GM12878 (cell line): ENCODE data around the gene HSPB3. TPM values are rescaled to one million over a fixed set of nuclear protein-coding genes. Genes with fewer than 3 reads are reported as not detected.

Experiments
- ATAC-seq: fragments of 200-7000 bp; cut with Tn5 transposase; 3 replicates; pipeline ENCODE4 v1.9.1; 2020; ENCODE audit warnings: mild to moderate bottlenecking, moderate library complexity
- BruUV-seq: library from RNA; stranded (reverse); fragments of 400-500 nt; replicated peaks from 2 replicates; lab custom pipeline; 2021; lab: Mats Ljungman, UMichigan
- CTCF ChIA-PET: fragments of 300-600 bp; sonication (Branson Sonifier 250); formaldehyde crosslinking; extraction: SDS; loops from one replicate; lab custom pipeline; 2021; ENCODE audit warnings: inconsistent platforms; lab: Yijun Ruan, JAX
- POLR2A ChIA-PET: fragments of 350-600 bp; formaldehyde crosslinking; extraction: SDS; loops from one replicate; lab custom pipeline; 2021; ENCODE audit warnings: inconsistent platforms; lab: Charles Lee
- RAD21 ChIA-PET: fragments of 300-600 bp; sonication (Branson Sonifier 250); formaldehyde crosslinking; loops from one replicate; lab custom pipeline; 2023; ENCODE audit warnings: antibody characterized with exemption; ENCODE audit not compliant: unreplicated experiment; lab: Charles Lee
- SMC1A ChIA-PET: fragments of 300-600 bp; sonication (Branson Sonifier 250); formaldehyde crosslinking; loops from one replicate; lab custom pipeline; 2023; ENCODE audit not compliant: unreplicated experiment, uncharacterized antibody; lab: Charles Lee
- DNase-seq: peaks from one replicate; pipeline ENCODE4 v3.0.0-alpha.2; 2011; ENCODE audit warnings: low read depth, low spot score
- FAIRE-seq: peaks from 3 replicates; lab custom pipeline; 2011; peaks lifted over from hg19 to GRCh38; lab: Jason Lieb, UNC
- H2AFZ ChIP-seq: 2 replicates; pipeline ENCODE4 v1.6.0; 2011; ENCODE audit warnings: low read depth, low read length, control low read depth; ENCODE audit not compliant: control insufficient read depth
- H3K27ac ChIP-seq: 2 replicates; pipeline ENCODE4 v1.5.1; 2011; ENCODE audit warnings: control low read depth; ENCODE audit not compliant: control insufficient read depth, insufficient read depth
- H3K27me3 ChIP-seq, 2 experiments: replicated peaks in 1 of 2; 2 replicates each; pipeline versions ENCODE4 v1.6.0 to v1.6.1; 2011; ENCODE audit warnings: low read length in 1 of 2; ENCODE audit not compliant: control insufficient read depth in 2 of 2, insufficient read depth in 2 of 2
- H3K36me3 ChIP-seq, 2 experiments: 2 replicates each; pipeline ENCODE4 v1.5.1; 2011; ENCODE audit warnings: low read length in 1 of 2; ENCODE audit not compliant: control insufficient read depth in 2 of 2, insufficient read depth in 2 of 2
- H3K4me1 ChIP-seq: 2 replicates; pipeline ENCODE4 v1.6.1; 2011; ENCODE audit warnings: mild to moderate bottlenecking, low read length, moderate library complexity, mixed read lengths; ENCODE audit not compliant: control insufficient read depth, insufficient read depth
- H3K4me2 ChIP-seq: 2 replicates; pipeline ENCODE4 v1.6.0; 2011; ENCODE audit warnings: control low read depth; ENCODE audit not compliant: control insufficient read depth, insufficient read depth
- H3K4me3 ChIP-seq: fragments of 200-600 bp; sonication (generic); 2 replicates; pipeline ENCODE4 v1.5.1; 2016
- H3K79me2 ChIP-seq: 2 replicates; pipeline ENCODE4 v1.6.0; 2011; ENCODE audit warnings: low read length; ENCODE audit not compliant: control insufficient read depth, insufficient read depth
- H3K9ac ChIP-seq: 2 replicates; pipeline ENCODE4 v1.8.0; 2011; ENCODE audit warnings: low read length, control low read depth, mixed read lengths; ENCODE audit not compliant: control insufficient read depth, insufficient read depth
- H3K9me3 ChIP-seq: replicated peaks from 3 replicates; pipeline ENCODE4 v1.5.1; 2011; ENCODE audit warnings: mild to moderate bottlenecking, low read length; ENCODE audit not compliant: control insufficient read depth, insufficient read depth
- H4K20me1 ChIP-seq: 2 replicates; pipeline ENCODE4 v1.6.0; 2011; ENCODE audit not compliant: control insufficient read depth, insufficient read depth
- CBFB ChIP-seq: IDR thresholded peaks from 2 replicates; pipeline ENCODE4 v1.6.1; 2016; ENCODE audit warnings: antibody characterized with exemption, low read depth
- CHD2 ChIP-seq: IDR thresholded peaks from 2 replicates; pipeline ENCODE4 v1.6.1; 2011; ENCODE audit warnings: low read depth, low read length, improper control_type of control experiment, borderline replicate concordance
- CREM ChIP-seq: IDR thresholded peaks from 2 replicates; pipeline ENCODE4 v1.6.1; 2014; ENCODE audit warnings: antibody characterized with exemption, low read depth
- HDAC2 ChIP-seq: fragments of 200-600 bp; sonication (generic); IDR thresholded peaks from 2 replicates; pipeline ENCODE4 v1.6.1; 2017
- IRF3 ChIP-seq: fragments of 450-650 bp; IDR thresholded peaks from 2 replicates; pipeline ENCODE4 v1.6.1; 2014; ENCODE audit warnings: mild to moderate bottlenecking
- KLF5 ChIP-seq: fragments of 450-650 bp; IDR thresholded peaks from 2 replicates; pipeline ENCODE4 v1.6.1; 2014; ENCODE audit warnings: mild to moderate bottlenecking; ENCODE audit not compliant: partially characterized antibody
- MTA3 ChIP-seq: IDR thresholded peaks from 2 replicates; pipeline ENCODE4 v1.6.1; 2012; ENCODE audit warnings: low read length, inconsistent platforms, borderline replicate concordance
- MYC ChIP-seq: IDR thresholded peaks from 2 replicates; pipeline ENCODE4 v1.6.1; 2011; ENCODE audit warnings: mild to moderate bottlenecking, low read length, moderate library complexity, inconsistent platforms; ENCODE audit not compliant: insufficient read depth, insufficient replicate concordance, insufficient read length, severe bottlenecking
- PAX8 ChIP-seq: fragments of 450-650 bp; IDR thresholded peaks from 2 replicates; pipeline ENCODE4 v1.6.1; 2017; ENCODE audit warnings: mild to moderate bottlenecking, moderate library complexity
- RUNX3 ChIP-seq: IDR thresholded peaks from 2 replicates; pipeline ENCODE4 v1.6.1; 2012; ENCODE audit warnings: low read length, inconsistent platforms
- SMAD5 ChIP-seq: IDR thresholded peaks from 2 replicates; pipeline ENCODE4 v1.6.1; 2016; ENCODE audit warnings: antibody characterized with exemption, low read depth
- ZNF217 ChIP-seq: fragments of 450-650 bp; IDR thresholded peaks from 2 replicates; pipeline ENCODE4 v1.6.1; 2017; ENCODE audit warnings: antibody characterized with exemption, mild to moderate bottlenecking
- ZSCAN29 ChIP-seq: fragments of 450-650 bp; IDR thresholded peaks from 2 replicates; pipeline ENCODE4 v1.6.1; 2017; ENCODE audit warnings: mild to moderate bottlenecking, moderate library complexity
- in situ Hi-C: fragments of 300-500 bp; cut with MboI; formaldehyde crosslinking; loops from 9 replicates; pipeline ENCODE4 v1.14.3; 2018; ENCODE audit warnings: mixed read lengths
- intact Hi-C: fragments of 100-400 bp; cut with micrococcal nuclease; formaldehyde crosslinking; loops from one replicate; pipeline ENCODE4 v1.14.2; 2022; ENCODE audit not compliant: unreplicated experiment
- polyA plus RNA-seq, 11 experiments: library from polyadenylated mRNA; depleted of rRNA in 4 of 11; unstranded in 6 of 11; stranded (reverse) in 5 of 11; fragments of >200 nt; fragmentation: Nextera tagmentation in 4 of 11; fragmentation: Illumina TruSeq in 1 of 11; extraction: Ambion mirVana in 4 of 11; extraction: Trizol in 1 of 11; gene quantifications; 1 replicate in 1 of 11; 2 replicates in 10 of 11; pipeline versions ENCODE4 v1.2.1 to v1.2.3, GENCODE V29; 2011 to 2016; ENCODE audit warnings: inconsistent platforms in 2 of 11, missing spikeins in 2 of 11, low read depth in 1 of 11
- total RNA-seq, 4 experiments: library from RNA; depleted of rRNA in 3 of 4; stranded (reverse); fragments of >200 nt in 3 of 4; fragmentation: Illumina TruSeq in 1 of 4; extraction: Trizol in 1 of 4; gene quantifications; 2 replicates each; pipeline versions ENCODE4 v1.2.1 to v1.2.3, GENCODE V29; 2013 to 2021
- TF ChIP-seq, protein P1 (sequence below): IDR thresholded peaks from 2 replicates; pipeline ENCODE4 v1.6.1; 2012; ENCODE audit warnings: mild to moderate bottlenecking, low read depth, low read length
- TF ChIP-seq, protein P2 (sequence below): IDR thresholded peaks from 2 replicates; pipeline ENCODE4 v1.6.1; 2012; ENCODE audit warnings: low read length, inconsistent platforms
- TF ChIP-seq, protein P3 (sequence below): IDR thresholded peaks from 2 replicates; pipeline ENCODE4 v1.6.1; 2012; ENCODE audit warnings: low read depth, low read length, improper control_type of control experiment

The HSPB3 gene
- total and polyA plus RNA-seq, 10 of the 15 experiments (the other 5 are each of a cell fraction or from before 2014, with no cell fraction given): 0.11 to 0.60 (median 0.29) TPM; not detected in 7

GRCh38 chr5:54415147-54415546 lies 40.4 kb upstream of the HSPB3 start (continued):
- TF ChIP-seq, protein P1, sequence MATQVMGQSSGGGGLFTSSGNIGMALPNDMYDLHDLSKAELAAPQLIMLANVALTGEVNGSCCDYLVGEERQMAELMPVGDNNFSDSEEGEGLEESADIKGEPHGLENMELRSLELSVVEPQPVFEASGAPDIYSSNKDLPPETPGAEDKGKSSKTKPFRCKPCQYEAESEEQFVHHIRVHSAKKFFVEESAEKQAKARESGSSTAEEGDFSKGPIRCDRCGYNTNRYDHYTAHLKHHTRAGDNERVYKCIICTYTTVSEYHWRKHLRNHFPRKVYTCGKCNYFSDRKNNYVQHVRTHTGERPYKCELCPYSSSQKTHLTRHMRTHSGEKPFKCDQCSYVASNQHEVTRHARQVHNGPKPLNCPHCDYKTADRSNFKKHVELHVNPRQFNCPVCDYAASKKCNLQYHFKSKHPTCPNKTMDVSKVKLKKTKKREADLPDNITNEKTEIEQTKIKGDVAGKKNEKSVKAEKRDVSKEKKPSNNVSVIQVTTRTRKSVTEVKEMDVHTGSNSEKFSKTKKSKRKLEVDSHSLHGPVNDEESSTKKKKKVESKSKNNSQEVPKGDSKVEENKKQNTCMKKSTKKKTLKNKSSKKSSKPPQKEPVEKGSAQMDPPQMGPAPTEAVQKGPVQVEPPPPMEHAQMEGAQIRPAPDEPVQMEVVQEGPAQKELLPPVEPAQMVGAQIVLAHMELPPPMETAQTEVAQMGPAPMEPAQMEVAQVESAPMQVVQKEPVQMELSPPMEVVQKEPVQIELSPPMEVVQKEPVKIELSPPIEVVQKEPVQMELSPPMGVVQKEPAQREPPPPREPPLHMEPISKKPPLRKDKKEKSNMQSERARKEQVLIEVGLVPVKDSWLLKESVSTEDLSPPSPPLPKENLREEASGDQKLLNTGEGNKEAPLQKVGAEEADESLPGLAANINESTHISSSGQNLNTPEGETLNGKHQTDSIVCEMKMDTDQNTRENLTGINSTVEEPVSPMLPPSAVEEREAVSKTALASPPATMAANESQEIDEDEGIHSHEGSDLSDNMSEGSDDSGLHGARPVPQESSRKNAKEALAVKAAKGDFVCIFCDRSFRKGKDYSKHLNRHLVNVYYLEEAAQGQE: no peak
- TF ChIP-seq, protein P2, sequence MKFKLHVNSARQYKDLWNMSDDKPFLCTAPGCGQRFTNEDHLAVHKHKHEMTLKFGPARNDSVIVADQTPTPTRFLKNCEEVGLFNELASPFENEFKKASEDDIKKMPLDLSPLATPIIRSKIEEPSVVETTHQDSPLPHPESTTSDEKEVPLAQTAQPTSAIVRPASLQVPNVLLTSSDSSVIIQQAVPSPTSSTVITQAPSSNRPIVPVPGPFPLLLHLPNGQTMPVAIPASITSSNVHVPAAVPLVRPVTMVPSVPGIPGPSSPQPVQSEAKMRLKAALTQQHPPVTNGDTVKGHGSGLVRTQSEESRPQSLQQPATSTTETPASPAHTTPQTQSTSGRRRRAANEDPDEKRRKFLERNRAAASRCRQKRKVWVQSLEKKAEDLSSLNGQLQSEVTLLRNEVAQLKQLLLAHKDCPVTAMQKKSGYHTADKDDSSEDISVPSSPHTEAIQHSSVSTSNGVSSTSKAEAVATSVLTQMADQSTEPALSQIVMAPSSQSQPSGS: no peak

DNA sequence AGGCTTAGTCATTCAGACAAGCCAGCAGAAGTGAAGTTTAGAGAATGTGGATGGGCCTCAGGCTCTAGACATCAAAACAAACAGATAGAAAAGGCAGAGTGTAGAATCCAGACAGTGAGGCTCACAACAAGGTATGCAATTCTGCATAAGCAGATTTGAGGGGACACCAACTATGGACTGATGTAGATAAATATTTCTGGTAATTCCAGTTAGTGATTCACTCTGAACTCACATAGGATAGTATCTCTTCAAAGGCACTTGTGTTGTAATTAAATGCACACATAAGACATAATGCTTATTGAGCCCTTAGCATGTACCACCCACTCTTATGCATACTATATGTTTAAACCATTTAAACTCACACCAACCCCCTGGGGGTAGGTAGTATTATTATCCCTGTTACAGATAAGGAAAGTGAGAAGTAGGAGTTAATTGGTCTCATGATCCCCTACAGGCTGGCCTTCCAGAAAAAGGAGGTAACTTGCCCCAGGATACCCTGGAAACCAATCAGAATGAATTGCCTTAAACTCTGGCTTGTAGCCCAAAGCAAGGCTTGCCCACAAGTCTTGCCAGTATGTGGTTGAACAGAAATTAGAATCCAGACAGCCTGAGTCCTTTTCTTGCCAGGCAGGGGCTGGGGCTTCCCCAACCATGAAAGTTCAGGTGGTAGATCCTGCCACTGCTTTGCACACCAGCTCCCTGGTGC lies 39.5 kb upstream of the HSPB3 start:
- ChIA-PET RAD21 (interaction anchor here (0.8 kb wide), 3 partner anchors 12 to 182 kb away, joined by 3 to 4 read pairs (median 3); no protein-coding TSS in a partner anchor), POLR2A (no interaction called here), SMC1A (interaction anchor here (0.7 to 6.2 kb wide), 5 partner anchors 12 to 173 kb away, joined by 3 to 71 read pairs (median 3); no protein-coding TSS in a partner anchor), CTCF (interaction anchor here (2.1 kb wide), 1 partner anchor 10 kb away, joined by 5 read pairs; no protein-coding TSS in a partner anchor)
- Histone ChIP-seq H3K27ac (no peak overlapping the region), H3K4me1 (no peaks in the 10 kb centered on the region), H3K9me3 (no peaks in the 10 kb centered on the region), H3K27me3 (no peaks in the 10 kb centered on the region; a peak in 1 of 4 replicates), H4K20me1 (no peaks in the 10 kb centered on the region), H3K4me2 (no peak overlapping the region), H3K9ac (no peak overlapping the region), H3K4me3 (no peak overlapping the region), H3K36me3 (no peaks in the 10 kb centered on the region), H2AFZ (no peak overlapping the region), H3K79me2 (no peaks in the 10 kb centered on the region)
- ATAC-seq: peak; percentile 46
- intact Hi-C loops: loop anchor here (5.0 to 10.0 kb wide), 3 partner anchors 104 to 991 kb away; partner anchors contain the start of genes ARL15 and FST
- no TSS peak for BruUV-seq
- in situ Hi-C loops: no loop called here
- no peak for FAIRE-seq
- no peak for DNase-seq
- TF ChIP-seq MTA3 (no peak), KLF5 (no peak), ZSCAN29 (no peak), MYC (no peak), RUNX3 (no peak), CREM (no peak), CHD2 (no peak), HDAC2 (no peak), PAX8 (no peak), ZNF217 (no peak), SMAD5 (no peak), CBFB (no peak), IRF3 (no peak)
- TF ChIP-seq, protein P3, sequence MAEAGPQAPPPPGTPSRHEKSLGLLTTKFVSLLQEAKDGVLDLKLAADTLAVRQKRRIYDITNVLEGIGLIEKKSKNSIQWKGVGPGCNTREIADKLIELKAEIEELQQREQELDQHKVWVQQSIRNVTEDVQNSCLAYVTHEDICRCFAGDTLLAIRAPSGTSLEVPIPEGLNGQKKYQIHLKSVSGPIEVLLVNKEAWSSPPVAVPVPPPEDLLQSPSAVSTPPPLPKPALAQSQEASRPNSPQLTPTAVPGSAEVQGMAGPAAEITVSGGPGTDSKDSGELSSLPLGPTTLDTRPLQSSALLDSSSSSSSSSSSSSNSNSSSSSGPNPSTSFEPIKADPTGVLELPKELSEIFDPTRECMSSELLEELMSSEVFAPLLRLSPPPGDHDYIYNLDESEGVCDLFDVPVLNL: no peak
